ENCODE data around the gene MRPL41.
"Not testable (repeated sequence)": the region's sequence is repeated elsewhere in the genome, so short reads cannot be mapped to it uniquely, and the experiment has no call there.

The MRPL41 gene

DNA sequence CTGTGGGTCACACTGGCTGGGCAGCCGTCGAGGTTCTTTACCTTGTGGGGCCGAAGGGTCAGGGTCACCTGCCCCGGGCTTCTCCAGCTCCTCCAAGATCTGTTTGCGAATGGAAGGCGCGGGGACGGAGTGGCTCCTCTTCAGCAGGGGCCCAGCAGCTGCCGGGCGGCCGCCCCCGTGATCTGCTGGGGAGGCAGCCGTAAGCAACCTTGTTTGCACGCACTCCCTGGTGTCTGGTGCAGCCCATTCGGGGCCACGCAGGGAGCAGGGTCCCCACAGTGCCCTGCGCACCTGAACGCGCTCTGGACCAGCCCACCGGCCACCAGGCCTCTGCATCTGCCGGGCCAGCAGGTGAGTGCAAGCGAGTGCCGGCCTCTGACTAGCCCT is 36.3 kb upstream of the MRPL41 start:
- no peak for DNase-seq
- no peaks in the 10 kb centered on the region for H3K27me3 ChIP-seq
- intact Hi-C loops (cut with DNase I; ENCODE audit: low total_unique reads), result no loop called here
- no peaks in the 10 kb centered on the region for H3K9me3 ChIP-seq
- TF ChIP-seq, protein P1, sequence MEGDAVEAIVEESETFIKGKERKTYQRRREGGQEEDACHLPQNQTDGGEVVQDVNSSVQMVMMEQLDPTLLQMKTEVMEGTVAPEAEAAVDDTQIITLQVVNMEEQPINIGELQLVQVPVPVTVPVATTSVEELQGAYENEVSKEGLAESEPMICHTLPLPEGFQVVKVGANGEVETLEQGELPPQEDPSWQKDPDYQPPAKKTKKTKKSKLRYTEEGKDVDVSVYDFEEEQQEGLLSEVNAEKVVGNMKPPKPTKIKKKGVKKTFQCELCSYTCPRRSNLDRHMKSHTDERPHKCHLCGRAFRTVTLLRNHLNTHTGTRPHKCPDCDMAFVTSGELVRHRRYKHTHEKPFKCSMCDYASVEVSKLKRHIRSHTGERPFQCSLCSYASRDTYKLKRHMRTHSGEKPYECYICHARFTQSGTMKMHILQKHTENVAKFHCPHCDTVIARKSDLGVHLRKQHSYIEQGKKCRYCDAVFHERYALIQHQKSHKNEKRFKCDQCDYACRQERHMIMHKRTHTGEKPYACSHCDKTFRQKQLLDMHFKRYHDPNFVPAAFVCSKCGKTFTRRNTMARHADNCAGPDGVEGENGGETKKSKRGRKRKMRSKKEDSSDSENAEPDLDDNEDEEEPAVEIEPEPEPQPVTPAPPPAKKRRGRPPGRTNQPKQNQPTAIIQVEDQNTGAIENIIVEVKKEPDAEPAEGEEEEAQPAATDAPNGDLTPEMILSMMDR (IDR thresholded peaks at IDR 0.05), result no peak
- peaks cover 0 to 35% (median 7%) of the 10 kb centered on the region in 3 donors for H3K36me3 ChIP-seq
- no peak overlapping the region for H3K4me3 ChIP-seq
- H3K27ac ChIP-seq, result no peak overlapping the region
- H3K4me1 ChIP-seq, result no peaks in the 10 kb centered on the region

DNA sequence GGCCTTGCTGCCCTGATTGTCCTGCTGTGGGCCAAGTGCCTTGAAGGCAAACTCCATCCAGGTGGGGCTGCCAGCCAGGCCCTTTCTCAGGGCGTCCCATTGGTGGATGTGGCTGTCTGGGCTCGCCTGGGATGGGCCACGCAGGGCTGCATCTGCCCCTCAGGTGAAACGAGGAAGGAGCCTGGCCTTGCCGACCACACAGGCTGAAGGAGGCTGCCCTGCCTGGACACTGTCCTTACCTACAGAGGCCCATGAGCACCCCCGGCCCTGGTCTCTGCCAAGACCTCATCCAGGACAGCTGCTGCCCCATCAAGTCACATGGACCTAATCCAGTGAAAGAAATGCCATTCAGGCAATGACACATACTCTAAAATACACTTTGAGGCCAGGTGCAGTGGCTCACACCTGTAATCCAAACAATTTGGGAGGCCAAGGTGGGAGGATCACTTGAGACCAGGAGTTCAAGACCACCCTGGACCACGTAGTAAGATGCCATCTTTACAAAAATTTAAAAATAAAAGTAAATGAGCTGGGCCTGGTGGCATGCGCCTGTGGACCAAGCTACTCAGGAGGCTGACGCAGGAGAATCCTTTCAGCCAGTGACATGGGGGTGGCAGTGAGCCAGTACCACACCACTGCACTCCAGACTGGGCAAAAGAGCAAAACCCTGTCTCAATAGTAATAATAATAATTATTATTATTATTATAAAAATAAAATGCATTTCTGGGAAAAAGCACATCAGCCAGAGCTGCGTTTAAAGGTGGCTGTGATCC is 35.3 kb upstream of the MRPL41 start:
- no peaks in the 10 kb centered on the region for H3K27me3 ChIP-seq
- DNase-seq, result no peak
- H3K4me1 ChIP-seq, result no peaks in the 10 kb centered on the region
- H3K9me3 ChIP-seq, result no peaks in the 10 kb centered on the region
- no peak overlapping the region for H3K27ac ChIP-seq
- H3K36me3 ChIP-seq, result peaks cover 0 to 39% (median 13%) of the 10 kb centered on the region in 3 donors
- intact Hi-C loops (cut with DNase I; ENCODE audit: low total_unique reads), result no loop called here
- TF ChIP-seq, protein P1 (IDR thresholded peaks at IDR 0.05), result no peak
- no peak overlapping the region for H3K4me3 ChIP-seq

DNA sequence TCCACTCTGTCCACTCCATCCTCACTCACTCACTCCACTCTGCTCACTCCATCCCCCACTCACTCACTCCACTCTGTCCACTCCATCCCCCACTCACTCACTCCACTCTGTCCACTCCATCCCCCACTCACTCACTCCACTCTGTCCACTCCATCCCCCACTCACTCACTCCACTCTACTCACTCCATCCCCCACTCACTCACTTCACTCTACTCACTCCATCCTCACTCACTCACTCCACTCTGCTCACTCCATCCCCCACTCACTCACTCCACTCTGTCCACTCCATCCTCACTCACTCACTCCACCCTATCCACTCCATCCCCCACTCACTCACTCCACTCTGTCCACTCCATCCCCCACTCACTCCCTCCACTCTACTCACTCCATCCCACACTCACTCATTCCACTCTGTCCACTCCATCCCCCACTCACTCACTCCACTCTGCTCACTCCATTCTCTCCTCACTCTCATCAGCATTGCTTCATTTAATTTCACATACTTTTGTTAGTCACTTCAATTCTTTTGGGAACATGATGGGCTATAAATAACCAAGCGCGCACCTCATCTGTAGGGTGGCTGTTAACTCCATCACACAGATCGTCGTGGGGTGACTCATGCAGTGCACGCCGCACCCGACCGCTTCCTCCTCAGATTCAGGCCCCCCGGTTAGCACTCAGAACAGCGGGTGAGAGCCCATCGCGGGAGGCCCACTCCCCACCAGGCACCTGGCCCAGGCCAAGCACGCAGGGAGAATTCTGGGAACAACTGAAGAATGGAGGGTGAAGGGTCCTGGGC is 32.8 kb upstream of the MRPL41 start:
- H3K27me3 ChIP-seq; DNase-seq; intact Hi-C loops (cut with DNase I; ENCODE audit: low total_unique reads); H3K4me1 ChIP-seq; H3K27ac ChIP-seq; H3K9me3 ChIP-seq; H3K4me3 ChIP-seq: not testable (repeated sequence)
- H3K36me3 ChIP-seq, result peaks cover 0 to 49% (median 14%) of the 10 kb centered on the region in 3 donors

DNA sequence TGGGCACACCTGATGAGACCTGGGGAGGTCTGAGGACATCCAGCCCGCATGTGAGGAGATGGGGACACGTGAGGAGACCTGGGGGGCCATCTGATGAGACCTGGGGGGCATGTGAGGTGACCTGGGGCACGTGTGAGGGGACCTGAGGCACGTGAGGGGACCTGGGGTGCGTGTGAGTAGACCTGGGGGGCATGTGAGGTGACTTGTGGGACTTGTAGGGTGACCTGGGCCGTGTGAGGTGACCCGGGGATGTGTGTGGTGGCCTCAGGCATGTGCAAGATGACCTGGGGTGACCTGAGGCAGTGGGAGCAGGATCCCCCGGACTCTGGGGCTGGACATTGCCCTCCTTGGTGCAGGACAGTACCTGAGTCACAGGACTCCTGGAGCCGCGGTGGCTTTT is 32.1 kb upstream of the MRPL41 start:
- no peak overlapping the region for H3K4me3 ChIP-seq
- no peaks in the 10 kb centered on the region for H3K27me3 ChIP-seq
- DNase-seq, result no peak
- H3K9me3 ChIP-seq, result no peaks in the 10 kb centered on the region
- H3K4me1 ChIP-seq, result no peaks in the 10 kb centered on the region
- H3K27ac ChIP-seq, result no peak overlapping the region
- peaks cover 0 to 55% (median 18%) of the 10 kb centered on the region in 3 donors for H3K36me3 ChIP-seq
- TF ChIP-seq, protein P1 (IDR thresholded peaks at IDR 0.05), result no peak
- intact Hi-C loops (cut with DNase I; ENCODE audit: low total_unique reads), result no loop called here

DNA sequence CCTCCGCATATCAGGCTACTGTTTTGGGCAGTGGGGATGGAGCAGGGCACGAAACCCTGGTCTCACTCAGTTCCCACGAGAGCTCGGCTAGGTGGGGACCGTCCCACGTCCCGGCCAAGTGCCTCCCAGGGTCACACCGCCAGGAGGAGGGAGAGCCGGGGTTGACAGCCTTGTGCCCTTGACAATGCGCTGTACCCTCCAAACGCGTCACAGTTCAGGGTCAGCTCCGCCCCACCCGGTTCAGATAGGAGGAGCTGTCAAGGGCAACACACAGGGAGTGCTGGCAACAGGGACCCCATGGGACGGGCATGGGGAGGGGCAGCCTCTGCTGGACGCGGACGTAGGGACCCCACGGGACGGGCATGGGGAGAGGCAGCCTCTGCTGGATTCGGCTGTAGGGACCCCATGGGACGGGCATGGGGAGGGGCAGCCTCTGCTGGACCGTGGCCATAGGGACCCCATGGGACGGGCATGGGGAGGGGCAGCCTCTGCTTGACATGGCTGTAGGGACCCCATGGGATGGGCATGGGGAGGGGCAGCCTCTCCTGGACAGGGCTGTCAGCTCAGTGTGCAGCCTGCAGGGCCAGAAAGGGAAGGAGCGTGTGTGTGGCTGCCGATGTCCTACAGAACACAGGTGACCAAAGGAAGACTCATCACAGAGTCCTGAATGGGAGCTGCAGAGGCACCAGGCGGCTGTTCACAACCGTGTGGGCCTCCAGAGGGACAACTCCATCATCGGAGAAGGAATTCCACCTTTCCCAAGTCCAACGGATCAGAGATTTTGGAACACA is 30.9 kb upstream of the MRPL41 start:
- intact Hi-C loops (cut with DNase I; ENCODE audit: low total_unique reads), result no loop called here
- H3K4me1 ChIP-seq, result no peaks in the 10 kb centered on the region
- H3K9me3 ChIP-seq, result no peaks in the 10 kb centered on the region
- no peak overlapping the region for H3K4me3 ChIP-seq
- H3K36me3 ChIP-seq, result peaks cover 0 to 46% (median 18%) of the 10 kb centered on the region in 3 donors
- no peak for DNase-seq
- H3K27ac ChIP-seq, result no peak overlapping the region
- H3K27me3 ChIP-seq, result no peaks in the 10 kb centered on the region
- TF ChIP-seq, protein P1 (IDR thresholded peaks at IDR 0.05), result no peak
